ENCODE results near the gene OBSCN.

OBSCN gene, protein sequence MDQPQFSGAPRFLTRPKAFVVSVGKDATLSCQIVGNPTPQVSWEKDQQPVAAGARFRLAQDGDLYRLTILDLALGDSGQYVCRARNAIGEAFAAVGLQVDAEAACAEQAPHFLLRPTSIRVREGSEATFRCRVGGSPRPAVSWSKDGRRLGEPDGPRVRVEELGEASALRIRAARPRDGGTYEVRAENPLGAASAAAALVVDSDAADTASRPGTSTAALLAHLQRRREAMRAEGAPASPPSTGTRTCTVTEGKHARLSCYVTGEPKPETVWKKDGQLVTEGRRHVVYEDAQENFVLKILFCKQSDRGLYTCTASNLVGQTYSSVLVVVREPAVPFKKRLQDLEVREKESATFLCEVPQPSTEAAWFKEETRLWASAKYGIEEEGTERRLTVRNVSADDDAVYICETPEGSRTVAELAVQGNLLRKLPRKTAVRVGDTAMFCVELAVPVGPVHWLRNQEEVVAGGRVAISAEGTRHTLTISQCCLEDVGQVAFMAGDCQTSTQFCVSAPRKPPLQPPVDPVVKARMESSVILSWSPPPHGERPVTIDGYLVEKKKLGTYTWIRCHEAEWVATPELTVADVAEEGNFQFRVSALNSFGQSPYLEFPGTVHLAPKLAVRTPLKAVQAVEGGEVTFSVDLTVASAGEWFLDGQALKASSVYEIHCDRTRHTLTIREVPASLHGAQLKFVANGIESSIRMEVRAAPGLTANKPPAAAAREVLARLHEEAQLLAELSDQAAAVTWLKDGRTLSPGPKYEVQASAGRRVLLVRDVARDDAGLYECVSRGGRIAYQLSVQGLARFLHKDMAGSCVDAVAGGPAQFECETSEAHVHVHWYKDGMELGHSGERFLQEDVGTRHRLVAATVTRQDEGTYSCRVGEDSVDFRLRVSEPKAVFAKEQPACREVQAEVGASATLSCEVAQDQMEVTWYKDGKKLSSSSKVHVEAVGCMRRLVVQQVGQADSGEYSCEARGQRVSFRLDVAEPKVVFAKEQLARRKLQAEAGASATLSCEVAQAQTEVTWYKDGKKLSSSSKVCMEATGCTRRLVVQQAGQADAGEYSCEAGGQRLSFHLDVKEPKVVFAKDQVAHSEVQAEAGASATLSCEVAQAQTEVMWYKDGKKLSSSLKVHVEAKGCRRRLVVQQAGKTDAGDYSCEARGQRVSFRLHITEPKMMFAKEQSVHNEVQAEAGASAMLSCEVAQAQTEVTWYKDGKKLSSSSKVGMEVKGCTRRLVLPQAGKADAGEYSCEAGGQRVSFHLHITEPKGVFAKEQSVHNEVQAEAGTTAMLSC (N-terminal part only)

DNA sequence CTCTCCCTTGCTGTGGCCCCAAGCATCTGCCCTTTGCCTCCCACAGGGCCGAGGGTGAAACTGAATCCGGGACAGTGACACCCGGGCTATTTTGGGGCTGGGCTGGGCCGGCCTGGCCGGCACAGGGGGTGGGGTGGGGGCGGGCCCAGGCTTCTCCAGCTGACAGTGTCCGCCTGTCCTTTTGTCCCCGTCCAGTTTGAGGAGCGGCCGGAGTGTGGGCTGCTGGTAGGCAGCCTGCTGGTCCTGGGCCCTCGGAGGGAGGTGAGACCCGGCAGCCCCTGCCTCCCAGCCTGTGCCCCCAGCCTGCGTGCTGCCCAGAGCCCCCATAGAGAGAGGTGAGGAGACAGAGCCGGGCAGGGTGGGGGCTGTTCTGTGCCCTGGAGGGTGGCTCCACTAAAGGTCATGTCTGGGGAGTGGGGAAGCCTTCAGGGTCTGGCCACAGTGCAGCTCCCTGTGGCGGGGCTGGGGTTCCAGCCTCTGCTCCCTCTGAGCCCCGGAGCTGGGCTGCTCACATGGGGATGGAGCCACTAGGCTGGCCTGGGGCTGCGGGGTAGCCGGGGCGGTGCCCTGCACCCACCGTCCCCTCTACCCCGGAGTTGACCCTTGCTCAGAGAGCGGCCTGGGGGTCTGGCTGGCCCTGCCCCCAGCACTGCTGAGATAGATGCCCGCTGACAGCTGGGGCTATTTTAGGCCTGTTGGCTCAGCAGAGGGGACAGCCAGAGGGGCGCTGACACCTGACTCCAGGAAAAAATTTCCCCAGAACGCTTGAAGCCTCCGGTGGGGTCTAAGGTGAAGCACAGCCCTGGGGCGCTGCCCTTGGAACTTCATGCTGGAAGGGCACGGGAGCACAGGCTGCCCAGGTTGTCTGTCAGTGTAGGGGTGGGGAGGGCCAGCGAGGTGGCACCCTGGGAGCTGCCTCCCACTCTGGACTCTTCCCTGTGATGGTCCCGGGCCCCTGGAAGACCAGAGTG, at the start of gene OBSCN:
TSS of gene OBSCN (plus strand) at position 194 of the 971 bp plus-strand sequence. CDS start 3,740 bp downstream, outside the sequence.
- no peak within 1 kb of the TSS for H3K4me3 ChIP-seq (ENCODE audit: low read depth, low read length)
- DNase-seq (ENCODE audit: low read depth), result no peak

DNA sequence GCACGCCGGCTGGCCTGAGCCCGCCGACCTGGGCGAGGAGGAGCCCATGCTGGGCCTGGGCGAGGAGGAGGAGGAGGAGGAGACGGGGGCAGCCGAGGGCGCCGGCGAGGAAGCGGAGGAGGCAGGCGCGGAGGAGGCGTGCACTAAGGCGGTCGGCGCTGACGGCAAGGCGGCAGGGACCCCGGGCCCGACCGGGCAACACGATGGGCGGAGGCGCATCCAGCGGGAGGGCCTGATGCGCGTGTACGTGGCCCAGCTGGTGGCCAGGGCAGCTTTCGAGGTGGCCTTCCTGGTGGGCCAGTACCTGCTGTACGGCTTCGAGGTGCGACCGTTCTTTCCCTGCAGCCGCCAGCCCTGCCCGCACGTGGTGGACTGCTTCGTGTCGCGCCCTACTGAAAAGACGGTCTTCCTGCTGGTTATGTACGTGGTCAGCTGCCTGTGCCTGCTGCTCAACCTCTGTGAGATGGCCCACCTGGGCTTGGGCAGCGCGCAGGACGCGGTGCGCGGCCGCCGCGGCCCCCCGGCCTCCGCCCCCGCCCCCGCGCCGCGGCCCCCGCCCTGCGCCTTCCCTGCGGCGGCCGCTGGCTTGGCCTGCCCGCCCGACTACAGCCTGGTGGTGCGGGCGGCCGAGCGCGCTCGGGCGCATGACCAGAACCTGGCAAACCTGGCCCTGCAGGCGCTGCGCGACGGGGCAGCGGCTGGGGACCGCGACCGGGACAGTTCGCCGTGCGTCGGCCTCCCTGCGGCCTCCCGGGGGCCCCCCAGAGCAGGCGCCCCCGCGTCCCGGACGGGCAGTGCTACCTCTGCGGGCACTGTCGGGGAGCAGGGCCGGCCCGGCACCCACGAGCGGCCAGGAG, 49.5 kb upstream of the OBSCN start:
- no peak overlapping the region for H3K4me3 ChIP-seq (ENCODE audit: low read depth, low read length)
- DNase-seq (ENCODE audit: low read depth), result no peak

DNA sequence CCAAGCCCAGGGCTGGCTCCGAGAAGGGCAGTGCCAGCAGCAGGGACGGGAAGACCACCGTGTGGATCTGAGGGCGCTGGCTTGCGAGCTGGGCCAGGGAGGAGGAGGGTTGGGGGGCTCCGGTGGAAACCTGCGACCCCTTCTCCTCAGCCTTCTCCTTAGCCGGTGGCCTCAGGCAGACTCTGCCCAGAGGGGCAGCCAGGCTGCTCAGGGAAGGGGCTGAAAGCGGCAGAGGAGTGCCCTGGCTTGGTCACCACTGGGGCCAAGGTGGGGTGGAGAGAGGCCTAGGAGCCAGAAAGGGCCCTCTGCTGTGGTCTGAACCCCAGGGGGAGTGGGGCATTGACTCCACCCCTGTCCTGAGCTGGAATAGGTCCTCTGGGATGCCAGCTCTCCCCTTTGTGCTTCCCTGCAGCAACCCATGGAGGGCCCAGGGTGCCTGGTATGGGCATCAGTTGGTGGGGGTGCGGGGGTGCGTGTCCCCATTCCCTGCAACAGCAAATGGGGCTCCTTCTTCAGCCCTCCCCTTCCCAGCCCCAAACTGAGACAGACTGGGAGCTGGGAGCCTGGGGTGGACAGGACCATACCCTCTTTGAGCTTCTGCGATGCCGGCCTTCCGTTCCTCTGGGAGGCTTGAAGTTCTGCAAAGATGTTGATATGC, 48.7 kb upstream of the OBSCN start:
- no peak overlapping the region for H3K4me3 ChIP-seq (ENCODE audit: low read depth, low read length)
- no peak for DNase-seq (ENCODE audit: low read depth)

GRCh38 chr1:228160201-228160761, 47.6 kb upstream of the OBSCN start:
- H3K4me3 ChIP-seq (ENCODE audit: low read depth, low read length), result no peak overlapping the region
- DNase-seq (ENCODE audit: low read depth), result no peak

DNA sequence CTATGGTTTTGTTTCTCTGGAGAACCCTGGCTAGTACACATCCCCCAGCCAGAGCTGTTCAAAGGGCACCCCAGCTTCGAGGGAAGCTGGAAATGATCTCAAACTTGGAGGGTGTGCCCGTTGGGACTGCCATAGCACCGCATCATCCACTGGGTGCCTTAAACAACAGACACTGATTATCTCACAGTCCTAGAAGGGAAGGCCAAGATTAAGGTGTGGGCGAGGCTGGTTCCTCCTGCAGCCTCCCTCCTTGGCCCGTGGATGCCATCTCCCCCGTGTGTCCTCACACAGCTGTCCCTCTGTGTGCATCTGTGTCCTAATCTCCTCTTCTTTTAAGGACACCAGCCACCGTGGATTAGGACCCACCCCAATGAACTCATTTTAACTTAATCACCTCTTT, 46.5 kb upstream of the OBSCN start:
- no peak for DNase-seq (ENCODE audit: low read depth)
- H3K4me3 ChIP-seq (ENCODE audit: low read depth, low read length), result no peak overlapping the region

DNA sequence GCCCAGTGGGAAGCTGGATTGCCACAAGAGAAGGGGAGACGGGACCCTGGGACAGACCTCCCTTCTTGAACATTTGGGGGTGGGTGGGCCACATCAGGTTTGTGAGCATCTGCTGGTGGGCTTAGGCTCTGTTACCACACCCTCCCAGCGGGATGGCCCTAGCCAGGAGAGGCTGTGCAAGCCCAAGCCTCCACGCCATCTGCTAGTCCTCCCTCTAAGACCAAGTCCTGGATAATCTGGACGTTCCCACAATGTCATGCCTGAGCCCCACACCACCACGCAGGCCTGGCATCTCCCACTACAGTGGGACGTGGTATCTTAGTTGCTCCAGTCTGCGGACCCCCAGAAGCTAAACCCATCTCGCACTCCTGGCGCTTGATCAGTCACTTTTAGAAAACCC, 46.0 kb upstream of the OBSCN start:
- H3K4me3 ChIP-seq (ENCODE audit: low read depth, low read length), result no peak overlapping the region
- no peak for DNase-seq (ENCODE audit: low read depth)

DNA sequence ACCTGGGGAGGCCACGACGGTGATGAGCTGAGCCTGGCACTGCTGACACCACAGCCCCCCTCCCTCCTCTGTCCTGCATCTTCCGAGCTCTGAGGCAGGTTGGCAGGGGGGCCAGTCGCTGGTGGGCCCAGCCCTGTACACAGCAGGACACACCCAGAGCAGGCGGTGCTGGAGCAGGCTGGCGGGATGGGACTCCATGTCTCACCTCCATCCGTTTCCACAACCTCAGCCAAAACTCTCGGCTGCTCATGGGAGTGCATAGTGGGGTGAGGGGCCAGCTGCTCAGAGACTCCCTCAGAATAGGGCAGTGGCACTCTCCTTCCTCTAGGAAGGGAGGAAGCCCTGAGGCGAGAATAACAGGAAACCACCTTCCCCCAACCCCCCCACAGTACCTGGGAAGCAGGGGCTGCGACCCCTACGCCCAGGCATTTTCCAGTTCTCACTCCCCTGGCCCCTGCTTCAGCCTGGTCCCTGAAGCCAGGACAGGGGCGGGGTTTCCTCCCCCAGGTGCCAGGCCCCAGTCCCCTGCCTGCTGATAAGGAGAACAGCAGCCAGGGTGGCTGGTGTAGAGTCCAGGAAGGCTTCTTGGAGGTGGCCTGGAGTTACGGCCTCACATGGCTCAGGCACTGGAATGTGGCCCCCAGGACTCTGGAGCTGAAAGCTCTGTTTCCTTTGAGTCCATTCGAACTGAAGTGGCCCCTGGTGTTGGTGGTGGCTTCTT, 45.4 kb upstream of the OBSCN start:
- DNase-seq (ENCODE audit: low read depth), result no peak
- no peak overlapping the region for H3K4me3 ChIP-seq (ENCODE audit: low read depth, low read length)

DNA sequence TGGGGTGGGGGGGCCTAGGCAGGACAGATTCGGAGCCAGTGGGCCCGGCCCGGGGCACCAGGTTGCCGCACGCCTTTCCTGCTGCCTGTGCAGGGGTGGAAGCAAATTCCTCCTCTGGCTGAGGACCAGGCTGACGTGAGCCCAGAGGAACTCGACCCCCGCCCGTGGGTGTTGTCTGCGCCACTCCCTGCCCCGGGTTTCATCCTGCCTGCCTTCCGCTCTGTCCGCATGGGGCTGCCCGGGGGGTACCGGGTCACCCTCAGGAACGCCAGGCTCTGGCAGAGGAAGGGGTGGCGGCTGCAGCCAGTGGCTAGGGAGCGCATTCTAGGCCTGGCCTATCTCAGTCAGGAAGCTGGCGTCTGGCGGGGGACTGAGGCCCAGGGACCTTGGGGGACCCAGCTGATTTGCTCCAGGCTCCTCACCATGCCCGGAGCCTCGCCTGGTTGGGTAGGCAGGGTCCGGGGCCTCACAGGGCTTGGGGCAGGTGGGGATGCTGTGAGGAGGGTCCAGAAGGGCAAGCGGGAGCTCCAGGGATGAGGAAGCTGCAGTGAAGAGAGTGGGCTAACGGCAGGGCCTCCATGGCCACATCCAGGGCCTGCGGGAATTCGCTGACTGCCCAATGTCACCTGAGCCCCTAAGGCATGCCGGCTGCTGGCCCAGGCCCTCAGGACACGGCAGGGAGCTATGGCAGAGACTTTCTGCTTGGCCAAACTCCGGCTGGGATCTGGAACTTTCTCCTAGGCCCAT, 44.7 kb upstream of the OBSCN start:
- H3K4me3 ChIP-seq (ENCODE audit: low read depth, low read length), result no peak overlapping the region
- DNase-seq (ENCODE audit: low read depth), result peak; percentile 15

DNA sequence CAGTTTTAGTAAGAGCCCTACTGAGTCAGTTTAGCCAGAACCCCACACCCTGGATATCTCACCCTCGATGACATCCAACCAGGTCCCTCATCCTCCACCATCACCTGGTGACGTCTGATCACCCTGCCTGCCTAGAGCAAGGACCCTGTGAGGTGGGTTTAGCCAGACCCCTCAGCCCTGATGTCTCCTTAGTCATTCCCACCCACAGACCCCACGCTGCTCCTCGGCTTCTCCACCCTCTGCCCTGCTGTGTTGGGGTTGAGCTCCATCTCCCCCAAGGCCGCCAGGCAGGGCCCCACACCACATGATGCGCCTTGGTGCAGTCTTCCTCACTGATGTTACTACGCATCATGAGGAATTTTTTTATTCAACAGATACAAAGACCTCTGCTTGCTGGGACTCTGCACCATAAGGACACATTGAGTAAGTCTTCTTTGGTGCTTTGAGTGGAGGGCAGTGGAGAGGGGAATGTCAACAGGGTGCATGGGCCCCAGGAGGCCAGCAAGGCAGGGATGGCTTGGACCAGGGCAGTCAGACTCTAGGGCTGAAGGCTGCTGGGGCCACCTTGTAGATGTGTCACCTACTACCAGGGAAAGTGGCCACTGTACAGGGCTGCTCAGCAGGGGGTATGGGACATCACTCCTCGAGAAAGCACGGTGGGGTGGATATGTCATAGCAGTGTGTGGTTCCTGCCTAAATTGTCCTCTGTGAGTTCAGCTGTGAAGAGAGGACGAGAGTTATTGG, 43.9 kb upstream of the OBSCN start:
- DNase-seq (ENCODE audit: low read depth), result no peak
- no peak overlapping the region for H3K4me3 ChIP-seq (ENCODE audit: low read depth, low read length)

- H3K4me3 ChIP-seq (ENCODE audit: low read depth, low read length), result peak overlapping the region; percentile 52
- no peak for DNase-seq (ENCODE audit: low read depth)
Observed at GRCh38 chr1:228164561-228165371, 43.1 kb upstream of the OBSCN start.

DNA sequence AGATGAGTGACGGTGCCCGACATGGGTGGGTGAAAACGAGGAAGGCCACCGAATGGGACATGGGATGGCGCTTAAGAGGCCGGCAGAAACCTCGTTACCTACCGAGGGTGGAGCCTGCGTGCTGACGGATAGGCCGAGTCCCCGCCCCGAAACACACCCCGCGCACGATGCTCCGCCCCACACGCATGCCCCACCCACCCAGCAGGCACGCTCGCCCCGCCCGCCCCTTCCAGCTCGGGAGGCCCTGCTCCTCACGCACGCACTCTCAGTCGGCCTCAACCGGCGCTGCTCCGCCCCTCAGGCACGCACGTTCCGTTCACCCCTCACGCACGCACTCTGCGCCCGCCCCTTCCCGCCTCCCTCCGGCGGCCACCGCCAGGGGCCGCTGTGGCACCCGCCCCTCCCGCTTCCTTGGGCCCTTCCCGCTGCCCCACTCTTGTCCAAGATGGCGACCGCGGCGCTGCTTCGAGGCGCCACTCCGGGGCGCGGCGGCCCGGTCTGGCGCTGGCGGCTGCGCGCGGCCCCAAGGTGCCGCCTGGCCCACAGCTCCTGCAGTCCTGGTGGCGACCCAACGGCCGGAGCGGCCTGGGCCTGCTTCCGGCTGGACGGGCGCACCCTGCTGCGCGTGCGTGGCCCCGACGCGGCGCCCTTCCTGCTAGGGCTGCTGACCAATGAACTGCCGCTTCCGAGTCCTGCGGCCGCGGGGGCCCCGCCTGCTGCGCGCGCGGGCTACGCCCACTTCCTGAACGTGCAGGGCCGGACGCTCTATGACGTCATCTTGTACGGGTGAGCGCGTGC, 42.3 kb upstream of the OBSCN start, which contains the start of gene IBA57:
TSS of gene IBA57 (plus strand) at position 433 of the 798 bp plus-strand sequence. CDS start at position 446, 13 bp downstream.
- peak within 1 kb of the TSS; percentile 74 for H3K4me3 ChIP-seq (ENCODE audit: low read depth, low read length)
- peak; percentile 97 for DNase-seq (ENCODE audit: low read depth)

DNA sequence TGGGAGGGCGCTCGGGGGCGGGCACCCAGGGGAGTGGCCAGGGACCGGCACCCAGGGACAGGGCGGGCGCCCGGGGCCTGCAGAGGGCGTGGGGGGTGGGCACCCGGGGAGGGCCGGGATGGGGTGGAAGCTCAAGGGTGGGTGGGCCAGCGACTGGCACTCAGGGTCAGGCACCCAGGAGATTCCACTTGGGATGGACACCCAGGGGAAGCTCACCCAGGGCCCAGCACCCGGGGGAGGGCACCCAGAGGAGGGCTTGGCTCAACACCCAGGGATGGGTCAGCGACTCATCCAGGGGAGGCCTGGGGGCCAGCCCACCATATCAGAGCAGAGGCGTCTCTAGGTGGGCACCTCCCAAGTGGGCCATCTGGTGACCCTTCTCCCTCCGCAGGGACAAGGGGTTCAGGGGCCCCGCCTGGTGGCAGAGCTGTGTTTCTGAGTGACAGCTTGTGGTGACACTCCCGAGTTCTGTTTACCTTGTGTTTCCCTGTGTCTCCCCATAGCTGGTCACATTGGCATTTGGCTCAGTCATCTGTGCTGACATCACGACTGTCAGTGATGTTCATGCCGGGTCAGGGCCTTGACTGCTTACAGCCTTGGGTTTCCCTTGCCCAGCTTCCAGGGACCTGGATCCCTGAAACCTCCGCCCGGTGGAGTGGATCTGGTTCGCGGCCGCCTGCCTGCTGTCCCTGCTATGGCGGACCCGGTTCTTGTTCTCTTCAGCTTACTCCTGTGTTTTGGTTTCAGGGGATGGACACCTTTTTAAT, 41.5 kb upstream of the OBSCN start:
- peak; percentile 18 for DNase-seq (ENCODE audit: low read depth)
- H3K4me3 ChIP-seq (ENCODE audit: low read depth, low read length), result peak overlapping the region; percentile 74

Data from skeletal muscle cell (primary cell).